SIG-M5 (cell line): ENCODE results near the gene TPM2.
A peak's percentile ranks its signal among the peaks of the same experiment; 100 is the strongest.

ENCODE experiments used
- DNase-seq: peaks from one replicate; lab custom pipeline; 2025; lab: John Stamatoyannopoulos, UW

The TPM2 gene

GRCh38 chr9:35689542-35690293 lies at the start of gene TPM2:
TPM2 (minus strand) TSS chr9:35689925; CDS start chr9:35689817, 108 bp downstream.
- DNase-seq = no peak

GRCh38 chr9:35738924-35739323 lies 49.2 kb upstream of the TPM2 start:
- DNase-seq = no peak

GRCh38 chr9:35738186-35738585 lies 48.5 kb upstream of the TPM2 start:
- no peak for DNase-seq

GRCh38 chr9:35737143-35737542 lies 47.4 kb upstream of the TPM2 start:
- DNase-seq = no peak

GRCh38 chr9:35736201-35736633 lies 46.5 kb upstream of the TPM2 start:
- no peak for DNase-seq

- DNase-seq = no peak
Measured at GRCh38 chr9:35734096-35734495, 44.4 kb upstream of the TPM2 start.

GRCh38 chr9:35732800-35733541 lies 43.2 kb upstream of the TPM2 start:
- DNase-seq = no peak

GRCh38 chr9:35732185-35732799 lies 42.6 kb upstream of the TPM2 start, which contains the start of the genes CREB3 and TLN1:
CREB3 (plus strand) TSS chr9:35732666; CDS start chr9:35732773, 107 bp downstream.
TLN1 (minus strand) TSS chr9:35732195; CDS start chr9:35725694, 6,501 bp downstream.
- DNase-seq = peak; percentile 93

- DNase-seq = no peak
Measured at GRCh38 chr9:35731415-35732184, 41.9 kb upstream of the TPM2 start.

GRCh38 chr9:35730486-35730854 lies 40.7 kb upstream of the TPM2 start:
- DNase-seq = no peak

GRCh38 chr9:35729700-35730485 lies 40.2 kb upstream of the TPM2 start:
- DNase-seq = no peak

- no peak for DNase-seq
Measured at GRCh38 chr9:35729101-35729500, 39.4 kb upstream of the TPM2 start.

- peak; percentile 11 for DNase-seq
Measured at GRCh38 chr9:35728041-35728971, 38.6 kb upstream of the TPM2 start.

- DNase-seq = no peak
Measured at GRCh38 chr9:35727676-35728040, 37.9 kb upstream of the TPM2 start.

- no peak for DNase-seq
Measured at GRCh38 chr9:35726931-35727330, 37.2 kb upstream of the TPM2 start.

GRCh38 chr9:35725362-35725761 lies 35.6 kb upstream of the TPM2 start:
- DNase-seq = no peak

- no peak for DNase-seq
Measured at GRCh38 chr9:35723908-35724307, 34.2 kb upstream of the TPM2 start.

- no peak for DNase-seq
Measured at GRCh38 chr9:35723426-35723825, 33.7 kb upstream of the TPM2 start.

- no peak for DNase-seq
Measured at GRCh38 chr9:35719546-35719945, 29.8 kb upstream of the TPM2 start.
